H1 (cell line): ENCODE data around the gene SPATA19. TPM values are rescaled to one million over a fixed set of nuclear protein-coding genes. Genes with fewer than 3 reads are reported as not detected.

Source experiments
- ASH2L ChIP-seq: fragments of 200-600, 300-600 bp; sonication (generic); IDR thresholded peaks from one replicate; pipeline ENCODE4 v1.7.1; 2017; ENCODE audit warnings: low read length
- BACH1 ChIP-seq: IDR thresholded peaks from 2 replicates; pipeline ENCODE4 v1.6.1; 2012; ENCODE audit warnings: low read length, improper control_type of control experiment
- BCL11A ChIP-seq, 2 experiments: IDR thresholded peaks; one replicate each; pipeline ENCODE4 v1.6.1; 2011; ENCODE audit warnings: low read depth in 2 of 2, low read length in 2 of 2, mild to moderate bottlenecking in 2 of 2
- HDAC2 ChIP-seq, 2 experiments: fragments of 300-600 bp in 1 of 2; sonication (generic) in 1 of 2; IDR thresholded peaks; 2 replicates each; pipeline ENCODE4 v1.6.1; 2011 to 2012; ENCODE audit warnings: low read depth in 2 of 2, low read length in 2 of 2, mild to moderate bottlenecking in 2 of 2, moderate library complexity in 2 of 2, borderline replicate concordance in 1 of 2, inconsistent platforms in 1 of 2
- PHF8 ChIP-seq: fragments of 200-600 bp; sonication (generic); conservative IDR thresholded peaks from 2 replicates; pipeline ENCODE4 v1.7.1; 2012; ENCODE audit warnings: low read depth, mild to moderate bottlenecking, inconsistent platforms, low read length, moderate library complexity
- SIRT6 ChIP-seq: IDR thresholded peaks from one replicate; pipeline ENCODE4 v1.7.1; 2012; ENCODE audit warnings: low read length, inconsistent platforms
- SP2 ChIP-seq: IDR thresholded peaks from 2 replicates; pipeline ENCODE4 v1.6.1; 2012; ENCODE audit warnings: mild to moderate bottlenecking, low read length, inconsistent platforms
- SP4 ChIP-seq: IDR thresholded peaks from 2 replicates; pipeline ENCODE4 v1.6.1; 2012; ENCODE audit warnings: low read length, inconsistent platforms
- TCF12 ChIP-seq: IDR thresholded peaks from 2 replicates; pipeline ENCODE4 v1.6.1; 2011; ENCODE audit warnings: low read depth, mild to moderate bottlenecking, low read length
- polyA plus RNA-seq, 7 experiments: library from polyadenylated mRNA; depleted of rRNA in 3 of 7; stranded (reverse) in 5 of 7; unstranded in 2 of 7; fragments of >200 nt in 5 of 7; fragments of 200-250 nt in 2 of 7; gene quantifications; 1 replicate in 5 of 7; 2 replicates in 1 of 7; 4 replicates in 1 of 7; pipeline versions ENCODE4 v1.2.1 to v1.2.3, GENCODE V29; 2011 to 2013; ENCODE audit warnings: missing spikeins in 2 of 7, mixed read lengths in 2 of 7
- total RNA-seq: library from RNA; stranded (reverse); fragmentation: NEBNext Ultra II Directional; extraction: Animal tissue kit (Norgen Biotek cat#: 25700); gene quantifications from 2 replicates; pipeline ENCODE4 v1.2.1, GENCODE V29; 2021

The SPATA19 gene
- total and polyA plus RNA-seq, 2 of the 8 experiments (the other 6 are each of a cell fraction or from before 2014, with no cell fraction given), result not detected

- TF ChIP-seq ASH2L, result no peak
- no peak for TF ChIP-seq SP4
- TF ChIP-seq BCL11A (IDR thresholded peaks at IDR 0.05; ENCODE audit: low read depth in 2 of 2, low read length in 2 of 2), result no peak
- TF ChIP-seq TCF12, result no peak
- no peak for TF ChIP-seq SIRT6
- no peak for TF ChIP-seq HDAC2 (IDR thresholded peaks at IDR 0.05; ENCODE audit: borderline replicate concordance in 1 of 2, low read depth in 2 of 2, low read length in 2 of 2)
- TF ChIP-seq BACH1, result no peak
- no peak for TF ChIP-seq SP2
- TF ChIP-seq PHF8, result no peak
Measured at GRCh38 chr11:133892584-133893380, 47.5 kb upstream of the SPATA19 start (continued).
